ENCODE measurements around the gene CMIP. TPM values are rescaled to one million over a fixed set of nuclear protein-coding genes. Genes with fewer than 3 reads are reported as not detected.

Gene CMIP
- total and polyA plus RNA-seq, 7 donors, result 1.4 to 8.9 (median 4.1) TPM

- no peaks in the 10 kb centered on the region for H3K4me1 ChIP-seq
- no peak overlapping the region for H3K27ac ChIP-seq
- H3K9me3 ChIP-seq, result no peaks in the 10 kb centered on the region
- H3K4me3 ChIP-seq, result no peak overlapping the region
- intact Hi-C loops (cut with DNase I), result no loop called here
- H3K36me3 ChIP-seq (ENCODE audit: insufficient read depth in 1 of 2, low read depth in 1 of 2), result no peaks in the 10 kb centered on the region
- WGBS, 3 donors, result 86 to 90% (median 90%) methylated on average over 14 of the region's 14 CpGs
- no peaks in the 10 kb centered on the region for H3K27me3 ChIP-seq (ENCODE audit: insufficient read depth in 3 of 3, low read length in 2 of 3)
- no peak for TF ChIP-seq CTCF (IDR thresholded peaks at IDR 0.05)
- DNase-seq (no peak), ATAC-seq (no peak)
Measured at GRCh38 chr16:81655469-81656162, 211.0 kb downstream of the CMIP start.

GRCh38 chr16:81657224-81657623 is 212.6 kb downstream of the CMIP start:
- intact Hi-C loops (cut with DNase I), result no loop called here
- Histone ChIP-seq H3K27me3 (ENCODE audit: insufficient read depth in 3 of 3, low read length in 2 of 3) (no peaks in the 10 kb centered on the region), H3K36me3 (ENCODE audit: insufficient read depth in 1 of 2, low read depth in 1 of 2) (no peaks in the 10 kb centered on the region), H3K4me3 (no peak overlapping the region), H3K27ac (no peak overlapping the region), H3K9me3 (no peaks in the 10 kb centered on the region), H3K4me1 (no peaks in the 10 kb centered on the region)
- WGBS, 3 donors, result 89 to 90% (median 89%) methylated on average over 8 of the region's 8 CpGs
- ATAC-seq (no peak), DNase-seq (no peak)
- TF ChIP-seq CTCF (IDR thresholded peaks at IDR 0.05), result no peak

DNA sequence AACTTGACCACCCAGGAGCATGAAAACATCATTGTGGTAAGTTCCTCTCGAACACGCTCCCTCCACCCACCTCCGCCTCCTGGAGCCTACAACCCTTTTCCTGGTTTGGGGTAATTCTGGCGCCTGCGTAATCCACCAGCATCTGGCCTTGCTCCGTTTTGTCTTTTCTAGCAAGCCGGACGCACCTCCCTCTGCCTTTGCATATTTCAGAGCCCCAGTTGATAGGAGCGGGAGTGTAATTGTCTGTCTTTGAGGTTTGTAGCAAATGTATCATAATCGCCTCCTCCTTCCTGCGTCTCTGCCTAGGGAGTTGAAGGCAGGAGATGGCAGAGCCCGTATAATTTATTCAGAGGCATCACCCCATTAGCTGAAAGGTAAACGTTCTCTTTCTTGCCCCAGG is 213.2 kb downstream of the CMIP start:
- 90 to 92% (median 91%) methylated on average over 13 of the region's 13 CpGs for WGBS, 3 donors
- no peak overlapping the region for H3K27ac ChIP-seq
- intact Hi-C loops (cut with DNase I), result no loop called here
- no peak overlapping the region for H3K4me3 ChIP-seq
- no peak for TF ChIP-seq CTCF (IDR thresholded peaks at IDR 0.05)
- DNase-seq (no peak), ATAC-seq (no peak)
- no peaks in the 10 kb centered on the region for H3K9me3 ChIP-seq
- no peaks in the 10 kb centered on the region for H3K4me1 ChIP-seq
- no peaks in the 10 kb centered on the region for H3K27me3 ChIP-seq (ENCODE audit: insufficient read depth in 3 of 3, low read length in 2 of 3)
- H3K36me3 ChIP-seq (ENCODE audit: insufficient read depth in 1 of 2, low read depth in 1 of 2), result no peaks in the 10 kb centered on the region

DNA sequence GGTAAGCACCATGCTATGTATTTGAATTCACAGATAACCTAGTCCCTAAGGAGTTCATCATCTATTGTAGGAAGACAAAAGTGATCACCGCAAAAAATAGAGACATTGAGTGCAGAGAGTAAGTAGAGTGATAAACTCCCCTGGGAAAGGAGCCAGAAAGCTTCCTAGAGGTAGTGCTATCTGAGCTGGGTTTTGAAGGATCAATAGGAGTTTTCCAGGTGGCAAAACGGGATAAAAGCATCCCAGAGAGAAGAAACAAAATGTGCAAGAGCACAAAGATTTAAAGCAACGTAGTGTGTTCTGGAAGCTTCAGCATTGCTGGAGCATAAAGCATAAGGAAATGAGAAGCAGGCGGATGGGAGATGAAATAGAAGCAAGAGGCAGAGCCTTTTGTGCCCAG is 213.8 kb downstream of the CMIP start:
- no peak for DNase-seq
- H3K9me3 ChIP-seq, result no peaks in the 10 kb centered on the region
- no peaks in the 10 kb centered on the region for H3K27me3 ChIP-seq (ENCODE audit: insufficient read depth in 3 of 3, low read length in 2 of 3)
- no peaks in the 10 kb centered on the region for H3K36me3 ChIP-seq (ENCODE audit: insufficient read depth in 1 of 2, low read depth in 1 of 2)
- no peak for TF ChIP-seq CTCF (IDR thresholded peaks at IDR 0.05)
- 93 to 97% (median 96%) methylated on average over 4 of the region's 4 CpGs for WGBS, 3 donors
- intact Hi-C loops (cut with DNase I), result no loop called here
- no peak for ATAC-seq
- H3K4me3 ChIP-seq, result no peak overlapping the region
- H3K27ac ChIP-seq, result no peak overlapping the region
- no peaks in the 10 kb centered on the region for H3K4me1 ChIP-seq

DNA sequence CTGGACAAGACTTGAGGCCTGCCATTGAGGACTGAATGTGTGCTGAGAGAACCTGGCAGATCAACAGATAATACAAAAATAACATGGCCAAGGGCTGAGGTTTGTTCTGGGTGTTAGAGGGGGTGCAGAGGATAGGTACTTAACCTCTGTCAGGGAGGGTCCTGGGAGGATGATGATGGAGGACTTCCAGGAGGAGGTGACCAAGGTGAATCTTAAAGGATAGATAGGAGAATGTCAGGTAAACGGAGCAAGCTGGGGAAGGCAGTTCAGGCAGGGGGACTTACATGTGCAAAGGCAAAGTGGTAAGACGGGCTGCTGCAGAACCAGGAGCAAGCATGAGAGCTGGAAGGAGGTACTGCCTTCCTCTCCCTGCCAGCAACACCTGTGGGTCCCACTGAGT is 214.6 kb downstream of the CMIP start:
- no peaks in the 10 kb centered on the region for H3K9me3 ChIP-seq
- H3K36me3 ChIP-seq (ENCODE audit: insufficient read depth in 1 of 2, low read depth in 1 of 2), result no peaks in the 10 kb centered on the region
- no peak for TF ChIP-seq CTCF (IDR thresholded peaks at IDR 0.05)
- no peak overlapping the region for H3K27ac ChIP-seq
- no peaks in the 10 kb centered on the region for H3K4me1 ChIP-seq
- DNase-seq (no peak), ATAC-seq (no peak)
- intact Hi-C loops (cut with DNase I), result no loop called here
- no peak overlapping the region for H3K4me3 ChIP-seq
- WGBS, 3 donors, result 91 to 100% (median 96%) methylated on average over 2 of the region's 2 CpGs
- H3K27me3 ChIP-seq (ENCODE audit: insufficient read depth in 3 of 3, low read length in 2 of 3), result no peaks in the 10 kb centered on the region
